ENCODE data around the gene SMARCD3. TPM values are rescaled to one million over a fixed set of nuclear protein-coding genes. Genes with fewer than 3 reads are reported as not detected.

The SMARCD3 gene
- total RNA-seq, 1 donor from 2014 or later: 96.9 TPM

GRCh38 chr7:151245360-151246101 lies 3.0 kb downstream of the SMARCD3 start:
- Mint-ChIP-seq H3K9me3 (ENCODE audit: unreplicated experiment) (no peaks in the 10 kb centered on the region), H3K27ac (ENCODE audit: unreplicated experiment) (peak overlapping the region; percentile 99), H3K4me3 (ENCODE audit: unreplicated experiment) (peak overlapping the region; percentile 100), H3K4me1 (ENCODE audit: unreplicated experiment) (peaks cover 51% of the 10 kb centered on the region), H3K27me3 (ENCODE audit: unreplicated experiment) (no peaks in the 10 kb centered on the region), H3K36me3 (ENCODE audit: unreplicated experiment) (peaks cover 7% of the 10 kb centered on the region)
- no peak for DNase-seq (ENCODE audit: extremely low spot score, unreplicated experiment)
- peak; percentile 71 for TF ChIP-seq CTCF (IDR thresholded peaks at IDR 0.05)

- H3K9me3 Mint-ChIP-seq (ENCODE audit: unreplicated experiment): no peaks in the 10 kb centered on the region
- peaks cover 14% of the 10 kb centered on the region for H3K36me3 Mint-ChIP-seq (ENCODE audit: unreplicated experiment)
- H3K4me3 Mint-ChIP-seq (ENCODE audit: unreplicated experiment): peak overlapping the region; percentile 47
- H3K27ac Mint-ChIP-seq (ENCODE audit: unreplicated experiment): peak overlapping the region; percentile 47
- no peak for DNase-seq (ENCODE audit: extremely low spot score, unreplicated experiment)
- H3K27me3 Mint-ChIP-seq (ENCODE audit: unreplicated experiment): no peaks in the 10 kb centered on the region
- H3K4me1 Mint-ChIP-seq (ENCODE audit: unreplicated experiment): peaks cover 45% of the 10 kb centered on the region
- TF ChIP-seq CTCF (IDR thresholded peaks at IDR 0.05): no peak
These were observed 3.6 kb downstream of the SMARCD3 start for GRCh38 chr7:151244841-151245346.

GRCh38 chr7:151244196-151244840 lies 4.2 kb downstream of the SMARCD3 start:
- Mint-ChIP-seq H3K27me3 (ENCODE audit: unreplicated experiment) (no peaks in the 10 kb centered on the region), H3K27ac (ENCODE audit: unreplicated experiment) (peak overlapping the region; percentile 47), H3K4me1 (ENCODE audit: unreplicated experiment) (peaks cover 39% of the 10 kb centered on the region), H3K4me3 (ENCODE audit: unreplicated experiment) (peak overlapping the region; percentile 47), H3K9me3 (ENCODE audit: unreplicated experiment) (no peaks in the 10 kb centered on the region), H3K36me3 (ENCODE audit: unreplicated experiment) (peaks cover 16% of the 10 kb centered on the region)
- DNase-seq (ENCODE audit: extremely low spot score, unreplicated experiment): no peak
- peak; percentile 81 for TF ChIP-seq CTCF (IDR thresholded peaks at IDR 0.05)

GRCh38 chr7:151243408-151244195 lies 4.9 kb downstream of the SMARCD3 start:
- Mint-ChIP-seq H3K36me3 (ENCODE audit: unreplicated experiment) (peaks cover 21% of the 10 kb centered on the region), H3K4me1 (ENCODE audit: unreplicated experiment) (peaks cover 37% of the 10 kb centered on the region), H3K27me3 (ENCODE audit: unreplicated experiment) (no peaks in the 10 kb centered on the region), H3K4me3 (ENCODE audit: unreplicated experiment) (no peak overlapping the region), H3K27ac (ENCODE audit: unreplicated experiment) (peak overlapping the region; percentile 31), H3K9me3 (ENCODE audit: unreplicated experiment) (no peaks in the 10 kb centered on the region)
- TF ChIP-seq CTCF (IDR thresholded peaks at IDR 0.05): no peak
- DNase-seq (ENCODE audit: extremely low spot score, unreplicated experiment): no peak

- Mint-ChIP-seq H3K27me3 (ENCODE audit: unreplicated experiment) (no peaks in the 10 kb centered on the region), H3K27ac (ENCODE audit: unreplicated experiment) (peak overlapping the region; percentile 8), H3K4me3 (ENCODE audit: unreplicated experiment) (no peak overlapping the region), H3K36me3 (ENCODE audit: unreplicated experiment) (peaks cover 23% of the 10 kb centered on the region), H3K9me3 (ENCODE audit: unreplicated experiment) (no peaks in the 10 kb centered on the region), H3K4me1 (ENCODE audit: unreplicated experiment) (peaks cover 35% of the 10 kb centered on the region)
- no peak for DNase-seq (ENCODE audit: extremely low spot score, unreplicated experiment)
- TF ChIP-seq CTCF (IDR thresholded peaks at IDR 0.05): no peak
These were observed 5.5 kb downstream of the SMARCD3 start for GRCh38 chr7:151243045-151243349.
